Epidermal melanocyte (primary cell): Measurements from ENCODE around the gene CLK1.
"Not testable (repeated sequence)": the region's sequence is repeated elsewhere in the genome, so short reads cannot be mapped to it uniquely, and the experiment has no call there.

Source experiments
- DNase-seq: peaks from one replicate; pipeline ENCODE4 v3.0.0; 2011; ENCODE audit warnings: low spot score; ENCODE audit not compliant: insufficient read length

Gene CLK1

DNA sequence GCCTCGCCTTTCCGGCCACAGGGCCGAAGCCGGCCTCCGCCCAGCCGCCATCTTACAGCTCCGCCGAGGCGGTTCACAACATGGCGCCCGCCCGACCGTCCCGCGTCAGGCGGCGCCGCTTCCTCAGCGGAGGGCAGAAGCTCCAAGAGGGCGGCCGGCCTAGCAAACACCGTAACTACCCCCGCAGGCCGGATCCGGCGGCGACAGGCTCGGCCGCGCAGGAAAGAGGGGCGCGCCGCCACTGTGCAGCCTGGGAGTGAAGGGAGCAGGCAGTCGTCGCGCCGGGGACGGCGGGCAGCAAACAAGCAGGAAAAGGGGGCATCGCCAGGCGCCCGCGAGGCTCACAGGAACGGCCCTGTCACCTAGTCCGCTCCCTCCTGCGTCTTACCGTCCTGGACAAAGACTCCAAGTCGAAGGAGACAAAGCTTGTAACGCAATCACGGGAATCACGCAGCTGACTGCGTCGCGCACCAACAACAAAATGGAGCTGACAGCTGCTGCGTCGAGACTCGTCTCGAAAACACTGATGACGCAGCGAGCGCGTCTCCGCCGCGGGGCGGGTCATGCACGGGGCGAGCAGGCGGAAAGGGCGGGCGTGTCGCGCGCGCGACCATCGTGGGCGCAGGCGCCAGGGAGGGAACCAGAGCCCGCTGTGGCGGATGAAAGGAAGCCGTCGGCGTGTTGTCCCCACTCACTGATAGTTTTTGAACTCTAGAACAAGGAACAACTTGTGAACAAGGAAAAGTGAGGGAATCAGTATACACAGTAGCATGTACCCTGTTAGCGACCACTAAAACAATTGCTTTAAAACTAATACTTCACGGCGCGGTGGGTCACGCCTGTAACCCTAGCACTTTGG is at the start of gene CLK1:
Gene CLK1 (minus strand): TSS at position 483 of the 859 bp plus-strand sequence. CDS start 2,796 bp downstream, outside the sequence.
- peak; percentile 84 for DNase-seq

DNA sequence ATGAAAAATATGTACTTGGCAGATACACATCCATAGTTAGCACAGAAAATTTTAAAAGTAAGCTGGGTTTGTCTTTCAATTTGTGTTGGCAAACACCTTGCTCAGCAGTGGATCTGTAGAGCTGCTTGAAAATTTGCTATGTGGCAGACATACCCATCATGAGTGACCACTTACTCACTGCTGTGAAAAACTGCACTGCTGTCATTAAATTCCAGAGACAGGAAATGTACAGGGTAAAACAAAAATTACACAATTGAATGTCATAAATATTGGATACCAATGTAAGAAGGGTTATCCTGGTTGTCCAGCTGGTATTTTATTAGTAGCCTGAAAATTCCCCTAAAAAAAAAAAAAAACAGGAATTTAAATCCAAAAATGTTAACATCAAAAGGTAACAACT is 49.2 kb upstream of the CLK1 start:
- DNase-seq: no peak

DNA sequence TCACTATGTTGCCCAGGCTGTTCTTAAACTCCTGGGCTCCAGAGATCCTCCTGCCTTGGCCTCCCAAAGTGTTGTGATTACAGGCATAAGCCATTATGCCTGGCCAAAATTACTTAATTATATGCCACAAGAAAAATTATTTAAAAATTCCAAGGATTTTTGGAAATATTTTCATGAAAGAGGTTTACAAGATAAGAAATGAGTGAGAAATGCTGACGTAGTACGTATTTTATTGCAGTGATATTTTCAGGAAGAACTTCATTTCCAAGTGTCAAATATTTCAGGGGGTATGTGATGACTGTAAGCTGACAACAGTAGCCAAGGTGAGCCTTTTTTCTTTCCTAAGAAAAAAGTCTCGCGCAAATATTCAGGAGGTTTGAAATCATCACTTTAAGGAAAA is 45.5 kb upstream of the CLK1 start:
- no peak for DNase-seq

- DNase-seq: no peak
These were observed 41.3 kb upstream of the CLK1 start for GRCh38 chr2:200905618-200906296.

- peak; percentile 84 for DNase-seq
These were observed 37.1 kb upstream of the CLK1 start for GRCh38 chr2:200901459-200902072.

DNA sequence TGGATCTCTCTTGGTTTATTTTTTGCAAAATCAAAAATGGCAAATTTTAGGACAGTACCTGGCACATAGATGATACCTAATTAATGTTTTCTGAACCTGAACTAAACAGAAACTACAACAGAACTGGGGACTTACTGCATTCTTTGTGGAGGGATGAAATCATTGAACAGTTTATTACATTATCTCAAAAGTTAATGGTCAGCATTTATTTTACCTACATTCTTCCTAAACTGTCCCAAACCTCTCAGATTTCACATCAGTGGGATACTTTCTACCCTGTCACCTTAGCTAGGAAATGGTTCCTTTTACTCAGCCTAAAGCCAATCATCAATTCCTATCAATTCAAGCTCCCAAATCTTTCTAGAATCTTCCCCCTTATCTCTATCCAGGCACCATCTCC is 35.0 kb upstream of the CLK1 start:
- no peak for DNase-seq

GRCh38 chr2:200888704-200889625 is 24.5 kb upstream of the CLK1 start, which contains the start of the genes NIF3L1 and PPIL3:
NIF3L1 (plus strand) TSS chr2:200889371; CDS start chr2:200891944, 2,573 bp downstream.
PPIL3 (minus strand) TSS chr2:200889077; CDS start chr2:200887615, 1,462 bp downstream.
- peak; percentile 80 for DNase-seq

- not testable (repeated sequence) for DNase-seq
These were observed 17.3 kb upstream of the CLK1 start for GRCh38 chr2:200881715-200882249.

GRCh38 chr2:200878289-200878880 is 13.9 kb upstream of the CLK1 start:
- DNase-seq: no peak

- no peak for DNase-seq
These were observed 13.0 kb upstream of the CLK1 start for GRCh38 chr2:200877443-200877842.

DNA sequence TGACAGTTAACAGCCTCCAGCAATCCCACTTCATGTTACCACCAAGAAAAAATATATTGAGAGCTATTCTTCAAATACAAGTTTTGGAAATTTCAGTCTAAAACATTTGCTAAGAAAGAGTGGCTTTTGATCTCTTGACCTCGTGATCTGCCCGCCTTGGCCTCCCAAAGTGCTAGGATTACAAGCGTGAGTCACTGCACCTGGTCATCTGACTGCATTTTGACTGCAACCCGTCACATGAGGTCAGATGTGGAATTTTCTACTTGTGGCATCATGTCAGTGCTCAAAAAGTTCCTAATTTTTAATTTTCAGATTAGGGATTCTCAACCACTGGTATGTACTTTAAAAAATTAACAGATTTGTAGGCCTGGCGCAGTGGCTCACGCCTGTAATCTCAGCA is 9.1 kb upstream of the CLK1 start:
- no peak for DNase-seq

GRCh38 chr2:200871151-200871550 is 6.7 kb upstream of the CLK1 start:
- no peak for DNase-seq

DNA sequence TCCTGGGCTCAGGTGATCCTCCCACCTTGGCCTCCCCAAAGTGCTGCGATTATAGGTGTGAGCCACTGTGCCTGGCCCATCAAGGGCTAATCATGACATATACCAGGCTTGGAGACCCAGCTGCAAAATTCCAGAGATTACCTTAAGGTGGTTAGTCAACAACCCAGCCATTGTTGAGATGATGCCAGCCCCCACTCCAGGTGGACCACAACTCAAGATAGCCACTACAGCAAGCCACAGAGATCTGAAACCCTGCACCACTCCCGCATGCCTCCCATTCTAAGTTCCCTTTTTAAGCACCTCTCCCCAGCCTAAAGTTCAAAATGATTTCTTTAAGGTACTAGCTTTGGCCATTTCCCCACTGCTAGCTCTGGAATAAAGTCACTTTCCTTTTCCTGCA is 4.6 kb upstream of the CLK1 start:
- no peak for DNase-seq

- no peak for DNase-seq
These were observed 679 bp downstream of the CLK1 start for GRCh38 chr2:200863782-200864175.

GRCh38 chr2:200862532-200863000 is 1.9 kb downstream of the CLK1 start:
- DNase-seq: no peak

GRCh38 chr2:200861617-200862155 is 2.8 kb downstream of the CLK1 start:
- no peak for DNase-seq

- DNase-seq: no peak
These were observed 4.2 kb downstream of the CLK1 start for GRCh38 chr2:200860092-200860795.

DNA sequence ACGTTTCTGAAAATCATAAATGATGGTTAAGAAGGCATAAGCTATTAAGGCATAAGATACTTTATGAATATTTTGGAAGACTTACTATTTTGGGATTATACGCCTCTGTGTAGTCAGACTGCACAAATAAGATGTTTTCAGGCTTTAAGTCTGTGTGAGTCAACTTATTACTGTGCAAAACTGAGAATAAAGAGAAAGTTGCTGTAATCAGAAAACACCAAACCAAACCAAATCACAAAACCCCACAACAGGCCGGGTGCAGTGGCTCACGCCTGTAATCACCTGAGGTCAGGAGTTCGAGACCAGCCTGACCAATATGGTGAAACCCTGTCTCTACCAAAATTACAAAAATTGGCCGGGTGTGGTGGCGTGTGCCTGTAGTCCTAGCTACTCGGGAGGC is 7.7 kb downstream of the CLK1 start:
- no peak for DNase-seq

GRCh38 chr2:200852605-200853004 is 11.9 kb downstream of the CLK1 start:
- no peak for DNase-seq
